ENCODE data around the gene RTN4RL2.

Gene RTN4RL2

GRCh38 chr11:57499413-57499982 lies 39.2 kb downstream of the RTN4RL2 start:
- peak; percentile 95 for DNase-seq (ENCODE audit: low read depth, low spot score)

- no peak for DNase-seq (ENCODE audit: low read depth, low spot score)
These were observed 39.7 kb downstream of the RTN4RL2 start for GRCh38 chr11:57499983-57500461.

DNA sequence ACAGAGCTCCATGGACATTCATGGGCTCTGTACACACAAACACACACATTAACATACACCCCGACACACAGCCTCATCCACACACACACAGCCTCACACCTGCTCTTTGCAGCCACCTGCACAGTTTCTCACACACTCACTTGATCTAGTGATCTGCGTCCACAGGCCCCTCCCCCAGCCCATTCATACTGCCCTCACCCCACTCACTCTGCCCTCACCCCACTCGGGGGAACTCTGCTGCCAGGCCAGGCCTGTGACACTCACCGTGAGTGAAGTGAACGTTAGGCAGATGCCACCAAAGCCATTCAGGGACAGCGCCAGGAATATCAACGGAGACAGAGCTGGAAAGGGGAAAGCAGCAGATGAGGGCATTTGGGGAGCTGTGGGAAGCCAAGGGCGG lies 40.2 kb downstream of the RTN4RL2 start:
- no peak for DNase-seq (ENCODE audit: low read depth, low spot score)

DNA sequence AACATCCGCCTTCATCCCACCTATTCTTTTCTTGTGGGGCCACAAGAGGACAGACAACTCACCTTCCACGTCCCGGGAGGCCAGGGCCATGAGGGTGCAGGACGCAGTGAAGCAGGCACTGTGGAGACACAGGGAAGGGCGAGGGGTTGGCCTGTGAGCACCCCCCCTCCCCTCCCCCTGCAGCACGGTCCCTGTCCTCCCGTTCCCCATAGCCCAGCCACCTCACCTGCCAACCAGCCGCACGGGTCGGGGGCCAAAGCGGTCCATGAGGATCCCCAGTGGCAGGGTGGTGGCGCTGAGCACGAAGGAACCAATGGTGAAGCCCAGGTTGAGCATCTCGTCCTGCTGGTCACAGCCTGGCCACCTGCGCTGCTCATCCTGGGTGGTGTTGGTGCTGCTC lies 40.6 kb downstream of the RTN4RL2 start:
- no peak for DNase-seq (ENCODE audit: low read depth, low spot score)

- DNase-seq (ENCODE audit: low read depth, low spot score) = no peak
These were observed 41.6 kb downstream of the RTN4RL2 start for GRCh38 chr11:57501953-57502352.

- no peak for DNase-seq (ENCODE audit: low read depth, low spot score)
These were observed 42.0 kb downstream of the RTN4RL2 start for GRCh38 chr11:57502376-57502775.

- no peak for DNase-seq (ENCODE audit: low read depth, low spot score)
These were observed 42.5 kb downstream of the RTN4RL2 start for GRCh38 chr11:57502870-57503269.

- DNase-seq (ENCODE audit: low read depth, low spot score) = no peak
These were observed 44.2 kb downstream of the RTN4RL2 start for GRCh38 chr11:57504511-57504910.

DNA sequence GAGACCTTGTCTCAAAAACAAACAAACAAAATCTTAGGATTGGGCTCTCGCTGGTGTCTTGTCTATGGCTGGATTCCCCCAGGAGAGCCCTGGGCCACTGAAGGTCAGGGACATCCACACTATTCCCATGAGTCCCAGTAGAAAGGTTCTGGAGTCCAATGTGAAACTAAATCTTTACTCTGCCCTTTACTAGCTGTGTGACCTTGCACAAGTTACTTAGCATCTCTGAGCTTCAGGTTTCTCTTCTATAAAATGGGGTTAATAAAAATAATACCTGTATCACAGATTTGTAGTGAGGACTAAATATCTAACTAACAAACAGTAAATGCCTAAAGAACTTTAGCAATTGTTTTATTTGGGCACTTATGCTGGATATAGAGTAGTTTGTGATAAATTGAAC lies 46.2 kb downstream of the RTN4RL2 start:
- DNase-seq (ENCODE audit: low read depth, low spot score) = no peak

- DNase-seq (ENCODE audit: low read depth, low spot score) = no peak
These were observed 48.2 kb downstream of the RTN4RL2 start for GRCh38 chr11:57508341-57509170.

DNA sequence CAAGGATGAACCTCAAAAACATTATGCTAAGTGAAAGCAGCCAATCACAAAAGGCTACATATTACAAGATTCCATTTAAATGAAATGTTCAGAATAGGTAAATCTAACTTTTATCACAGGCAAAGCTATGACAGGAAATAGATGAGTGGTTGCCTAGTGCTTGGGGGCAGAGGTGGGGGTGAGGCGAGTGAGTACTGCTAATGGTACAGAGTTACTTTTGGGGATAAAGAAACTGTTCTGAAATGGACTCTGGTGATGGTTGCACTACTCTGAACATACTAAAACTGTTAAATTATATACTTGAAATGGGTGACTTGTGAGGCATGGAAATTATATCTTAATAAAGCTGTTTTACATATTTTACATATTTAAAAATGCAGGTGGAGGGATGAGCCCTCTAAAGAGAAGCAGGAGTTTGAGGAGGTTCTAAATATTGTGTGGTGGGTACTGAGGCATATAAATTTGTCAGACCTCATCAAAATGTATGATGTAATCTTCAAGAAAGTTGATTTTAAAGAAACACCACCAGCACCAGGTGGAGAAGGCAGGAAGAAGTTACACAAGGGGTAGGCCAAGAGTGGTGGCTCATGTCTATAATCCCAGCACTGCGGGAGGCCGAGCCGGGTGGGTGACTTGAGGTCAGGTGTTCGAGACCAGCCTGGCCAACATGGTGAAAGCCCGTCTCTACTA lies 51.6 kb downstream of the RTN4RL2 start:
- no peak for DNase-seq (ENCODE audit: low read depth, low spot score)

DNA sequence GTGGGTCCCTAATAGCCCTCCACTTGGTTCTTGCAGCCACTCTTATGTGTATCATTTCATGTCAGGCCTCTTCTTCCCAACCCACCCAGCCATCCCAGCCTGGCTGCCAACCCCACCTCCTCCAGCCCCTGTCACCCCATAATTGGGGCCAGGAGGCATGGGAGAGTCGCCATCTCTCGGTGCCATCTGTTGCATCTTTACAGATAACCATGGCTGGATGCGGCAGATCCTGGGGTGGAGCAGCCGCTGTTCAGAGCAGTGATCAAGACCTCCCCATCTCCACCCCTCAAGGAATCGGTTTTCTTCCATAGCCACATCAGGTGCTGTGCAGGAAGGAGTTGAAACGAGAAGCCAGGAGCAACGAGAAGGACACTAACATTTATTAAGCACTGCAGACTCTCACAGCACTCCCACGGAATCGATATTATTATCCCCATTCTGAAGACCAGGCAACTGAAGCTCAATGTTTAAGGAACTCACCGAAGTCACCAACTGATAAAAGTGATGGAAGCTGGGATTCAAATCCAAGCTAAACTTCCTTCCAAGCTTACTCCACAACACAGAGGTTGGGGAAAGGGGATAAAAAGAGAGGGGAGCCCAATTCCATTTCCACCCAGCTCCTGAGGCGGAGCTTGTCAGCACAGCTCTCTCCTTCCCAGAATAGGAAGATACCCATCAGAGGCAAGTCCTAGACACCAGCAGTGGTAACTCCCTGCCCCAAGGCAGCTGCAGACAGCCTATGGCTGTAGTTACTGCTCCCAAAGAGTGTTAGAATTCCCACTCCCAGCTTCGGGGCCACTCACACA lies 52.5 kb downstream of the RTN4RL2 start:
- no peak for DNase-seq (ENCODE audit: low read depth, low spot score)

DNA sequence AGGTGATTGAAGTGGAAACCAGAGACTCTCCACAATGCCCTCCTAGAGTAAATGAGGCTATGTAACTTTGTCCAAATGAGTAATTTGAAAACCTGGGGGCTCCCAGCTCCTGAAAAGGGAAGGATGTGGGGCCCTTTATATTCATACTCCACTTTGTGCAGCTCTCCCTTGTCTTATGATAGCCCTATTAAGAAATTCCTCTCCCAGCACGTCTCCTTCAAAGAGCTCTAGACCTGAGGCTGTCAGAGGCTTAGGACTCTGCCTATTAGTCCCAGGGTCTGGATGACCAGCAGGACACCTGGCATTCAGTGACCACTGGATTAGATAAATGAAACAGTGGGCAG lies 53.1 kb downstream of the RTN4RL2 start:
- no peak for DNase-seq (ENCODE audit: low read depth, low spot score)

DNA sequence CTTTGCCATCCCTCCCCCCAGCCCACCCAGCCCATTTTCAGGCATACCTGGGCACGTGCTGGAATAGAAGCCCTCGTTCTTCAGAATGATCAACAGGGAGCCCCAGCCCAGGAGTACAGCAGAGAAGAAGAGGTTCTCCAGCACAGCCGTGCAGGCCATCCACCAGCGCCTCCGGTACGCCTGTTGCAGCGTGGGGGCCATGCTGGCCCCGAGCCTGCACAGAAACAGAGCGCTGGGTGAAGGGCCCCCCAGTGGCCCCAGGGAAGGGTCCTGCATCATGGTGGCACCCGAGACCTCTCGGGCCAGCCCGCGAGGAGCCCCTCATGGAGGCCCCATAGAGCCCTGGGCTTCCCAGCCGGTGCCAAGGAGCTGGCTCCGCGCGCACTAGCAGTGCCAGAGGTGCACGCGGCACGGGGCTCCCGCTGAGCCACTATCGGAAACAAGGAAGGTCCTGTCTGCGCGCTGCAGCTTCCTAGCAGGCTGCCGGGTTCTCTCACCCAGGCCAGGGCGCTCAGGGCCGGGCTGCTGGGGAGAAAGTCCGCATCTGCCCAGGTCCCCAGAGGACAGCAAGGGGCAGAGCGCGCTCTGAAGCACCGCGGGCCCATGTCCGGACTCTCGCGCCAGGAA lies 53.7 kb downstream of the RTN4RL2 start:
- DNase-seq (ENCODE audit: low read depth, low spot score) = peak; percentile 45

DNA sequence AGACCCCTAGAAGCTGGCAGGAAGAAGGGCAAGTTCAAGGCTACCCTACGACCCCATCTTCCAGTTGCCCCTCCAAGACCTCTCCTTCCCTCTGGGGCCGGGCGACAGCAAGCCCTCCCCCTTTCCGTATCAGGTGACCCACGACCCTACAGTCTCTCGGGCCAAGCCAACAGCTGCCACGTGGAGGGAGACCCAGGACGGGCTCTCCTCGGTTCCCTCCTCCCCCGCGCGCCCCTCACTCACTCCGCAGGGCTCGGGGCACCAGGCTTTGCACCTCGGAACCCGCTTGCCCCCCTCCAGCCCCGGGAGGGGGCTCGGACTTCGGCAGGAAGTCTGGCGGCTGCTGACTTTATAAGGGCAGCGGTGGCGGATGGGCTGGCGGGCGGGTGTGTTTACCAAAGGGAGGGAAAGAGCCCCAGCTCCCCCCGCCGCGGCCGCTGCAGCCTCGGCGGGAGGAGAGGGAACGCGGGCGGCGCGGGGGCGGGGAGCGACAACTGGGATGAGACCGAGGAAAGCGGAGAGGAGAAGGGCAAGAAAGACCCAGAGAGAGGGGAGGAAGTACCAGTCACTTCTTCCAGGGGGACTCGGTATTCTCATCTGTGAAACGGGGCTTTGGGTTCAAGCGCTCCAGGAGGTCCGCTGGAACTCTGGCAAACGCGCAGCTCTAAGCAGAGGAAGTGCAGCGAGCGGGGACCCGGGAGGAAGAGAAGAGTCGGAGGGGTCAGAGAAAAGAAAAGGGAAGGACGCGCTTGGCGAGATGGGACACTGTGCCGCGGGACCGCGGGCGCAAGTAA lies 54.4 kb downstream of the RTN4RL2 start:
- DNase-seq (ENCODE audit: low read depth, low spot score) = peak; percentile 40

DNA sequence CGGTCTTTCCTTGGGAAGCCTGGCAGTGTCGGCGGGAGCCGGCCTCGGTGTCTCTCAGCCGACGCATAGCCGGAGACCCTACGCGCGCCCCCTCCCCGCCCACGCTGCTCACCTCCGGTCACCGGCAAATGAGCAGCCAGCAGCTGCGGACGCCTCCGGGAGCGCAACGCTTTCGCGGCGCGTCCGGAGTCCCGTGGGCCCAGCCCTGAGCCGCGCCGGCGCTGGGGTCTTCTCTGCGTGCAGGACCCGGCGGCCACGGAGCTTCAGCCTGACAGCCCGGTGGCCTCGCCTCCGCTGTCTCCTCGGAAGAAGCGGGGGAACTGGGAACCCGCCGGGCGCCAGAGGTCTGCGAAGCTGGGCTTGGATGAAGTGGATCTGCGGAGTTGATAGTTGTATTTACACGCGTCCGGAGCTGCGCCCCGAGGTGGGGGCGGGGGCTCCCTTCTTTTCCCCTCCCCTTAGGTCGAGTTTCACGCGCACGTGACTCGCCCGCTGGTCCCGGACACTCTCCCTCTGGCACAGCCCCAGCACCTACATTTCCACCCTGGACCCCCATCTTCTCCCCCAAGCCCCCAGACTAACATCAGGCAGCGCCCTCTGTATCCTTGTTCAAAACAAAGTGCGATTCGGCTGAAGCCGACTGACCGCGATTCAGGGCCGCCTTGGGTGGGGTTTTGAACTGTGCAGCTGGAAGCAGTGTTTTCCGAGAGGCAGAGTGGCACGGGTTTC lies 55.2 kb downstream of the RTN4RL2 start, which contains the start of gene SLC43A1:
Gene SLC43A1 (minus strand): TSS at position 371 of the 729 bp plus-strand sequence. CDS start 1,591 bp downstream, outside the sequence.
- DNase-seq (ENCODE audit: low read depth, low spot score) = peak; percentile 62

DNA sequence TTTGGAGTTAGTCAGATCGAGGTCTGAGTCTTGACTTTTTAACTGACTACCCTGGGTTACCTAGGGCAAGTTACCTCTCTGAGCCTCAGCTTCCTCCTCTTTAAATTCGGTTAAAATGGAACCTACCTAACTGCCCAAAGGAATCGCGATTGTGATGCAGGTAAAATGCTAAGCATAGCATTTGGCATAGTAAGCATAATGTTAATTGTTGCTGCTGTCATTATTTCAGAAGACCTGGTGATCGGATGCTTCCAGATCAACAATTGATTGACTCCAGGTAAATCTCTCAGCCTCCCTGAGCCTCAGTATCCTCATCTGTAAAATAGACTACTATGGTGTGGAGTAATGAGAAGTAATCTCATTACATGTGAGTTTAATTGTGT lies 55.7 kb downstream of the RTN4RL2 start:
- DNase-seq (ENCODE audit: low read depth, low spot score) = no peak

DNA sequence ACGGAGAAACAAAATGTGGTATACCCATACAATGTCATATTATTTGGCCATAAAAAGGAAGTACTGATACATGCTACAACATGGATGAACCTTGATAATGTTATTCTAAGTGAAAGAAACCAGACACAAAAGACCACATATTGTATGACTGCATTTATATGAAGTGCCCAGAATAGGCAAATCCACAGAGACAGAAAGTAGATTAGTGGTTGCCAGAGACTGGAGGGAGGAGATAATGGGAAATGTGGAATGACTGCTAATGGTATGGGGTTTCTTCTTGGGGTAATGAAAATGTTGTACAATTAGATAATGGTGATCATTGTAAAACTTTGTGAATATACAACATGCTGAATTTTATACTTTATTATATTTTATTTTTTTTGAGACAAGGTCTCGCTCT lies 60.8 kb downstream of the RTN4RL2 start:
- DNase-seq (ENCODE audit: low read depth, low spot score) = no peak

DNA sequence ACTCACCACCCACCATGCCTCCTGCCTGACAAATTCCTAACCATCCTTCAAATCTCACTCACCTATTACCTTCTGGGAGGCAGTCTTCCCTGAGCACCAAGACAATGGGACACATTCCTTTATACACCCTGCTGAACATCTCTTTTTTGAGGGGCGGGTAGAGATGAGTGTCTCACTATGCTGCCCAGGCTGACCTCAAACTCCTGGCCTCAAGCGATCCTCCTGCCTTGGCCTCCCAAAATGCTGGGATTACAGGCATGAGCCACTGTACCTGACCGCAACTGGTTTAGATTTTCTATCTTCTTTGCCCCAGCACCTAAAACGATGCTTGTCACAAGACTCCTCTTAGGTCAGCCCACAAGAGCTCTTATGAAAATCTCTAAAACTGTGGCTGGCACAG lies 63.1 kb downstream of the RTN4RL2 start:
- DNase-seq (ENCODE audit: low read depth, low spot score) = no peak
